Measurements from ENCODE around the gene ABCA3.

GRCh38 chr16:2244926-2245795 lies 95.4 kb downstream of the ABCA3 start:
- no peak for TF ChIP-seq CTCF (IDR thresholded peaks at IDR 0.05; ENCODE audit: low read length)
- no peak for TF ChIP-seq EZH2 (IDR thresholded peaks at IDR 0.05; ENCODE audit: borderline replicate concordance, low read length)

Data from OCI-LY1 (cell line).